GM12878 (cell line): ENCODE data around the gene BOLA1. TPM values are rescaled to one million over a fixed set of nuclear protein-coding genes. Genes with fewer than 3 reads are reported as not detected.

Source experiments
- ATAC-seq: fragments of 200-7000 bp; cut with Tn5 transposase; 3 replicates; pipeline ENCODE4 v1.9.1; 2020; ENCODE audit warnings: mild to moderate bottlenecking, moderate library complexity
- BruUV-seq: library from RNA; stranded (reverse); fragments of 400-500 nt; replicated peaks from 2 replicates; lab custom pipeline; 2021; lab: Mats Ljungman, UMichigan
- CTCF ChIA-PET: fragments of 300-600 bp; sonication (Branson Sonifier 250); formaldehyde crosslinking; extraction: SDS; loops from one replicate; lab custom pipeline; 2021; ENCODE audit warnings: inconsistent platforms; lab: Yijun Ruan, JAX
- POLR2A ChIA-PET: fragments of 350-600 bp; formaldehyde crosslinking; extraction: SDS; loops from one replicate; lab custom pipeline; 2021; ENCODE audit warnings: inconsistent platforms; lab: Charles Lee
- RAD21 ChIA-PET: fragments of 300-600 bp; sonication (Branson Sonifier 250); formaldehyde crosslinking; loops from one replicate; lab custom pipeline; 2023; ENCODE audit warnings: antibody characterized with exemption; ENCODE audit not compliant: unreplicated experiment; lab: Charles Lee
- SMC1A ChIA-PET: fragments of 300-600 bp; sonication (Branson Sonifier 250); formaldehyde crosslinking; loops from one replicate; lab custom pipeline; 2023; ENCODE audit not compliant: unreplicated experiment, uncharacterized antibody; lab: Charles Lee
- DNase-seq: peaks from one replicate; pipeline ENCODE4 v3.0.0-alpha.2; 2011; ENCODE audit warnings: low read depth, low spot score
- FAIRE-seq: peaks from 3 replicates; lab custom pipeline; 2011; peaks lifted over from hg19 to GRCh38; lab: Jason Lieb, UNC
- H2AFZ ChIP-seq: 2 replicates; pipeline ENCODE4 v1.6.0; 2011; ENCODE audit warnings: low read depth, low read length, control low read depth; ENCODE audit not compliant: control insufficient read depth
- H3K27ac ChIP-seq: 2 replicates; pipeline ENCODE4 v1.5.1; 2011; ENCODE audit warnings: control low read depth; ENCODE audit not compliant: control insufficient read depth, insufficient read depth
- H3K27me3 ChIP-seq, 2 experiments: replicated peaks in 1 of 2; 2 replicates each; pipeline versions ENCODE4 v1.6.0 to v1.6.1; 2011; ENCODE audit warnings: low read length in 1 of 2; ENCODE audit not compliant: control insufficient read depth in 2 of 2, insufficient read depth in 2 of 2
- H3K36me3 ChIP-seq, 2 experiments: 2 replicates each; pipeline ENCODE4 v1.5.1; 2011; ENCODE audit warnings: low read length in 1 of 2; ENCODE audit not compliant: control insufficient read depth in 2 of 2, insufficient read depth in 2 of 2
- H3K4me1 ChIP-seq: 2 replicates; pipeline ENCODE4 v1.6.1; 2011; ENCODE audit warnings: mild to moderate bottlenecking, low read length, moderate library complexity, mixed read lengths; ENCODE audit not compliant: control insufficient read depth, insufficient read depth
- H3K4me2 ChIP-seq: 2 replicates; pipeline ENCODE4 v1.6.0; 2011; ENCODE audit warnings: control low read depth; ENCODE audit not compliant: control insufficient read depth, insufficient read depth
- H3K4me3 ChIP-seq: fragments of 200-600 bp; sonication (generic); 2 replicates; pipeline ENCODE4 v1.5.1; 2016
- H3K79me2 ChIP-seq: 2 replicates; pipeline ENCODE4 v1.6.0; 2011; ENCODE audit warnings: low read length; ENCODE audit not compliant: control insufficient read depth, insufficient read depth
- H3K9ac ChIP-seq: 2 replicates; pipeline ENCODE4 v1.8.0; 2011; ENCODE audit warnings: low read length, control low read depth, mixed read lengths; ENCODE audit not compliant: control insufficient read depth, insufficient read depth
- H3K9me3 ChIP-seq: replicated peaks from 3 replicates; pipeline ENCODE4 v1.5.1; 2011; ENCODE audit warnings: mild to moderate bottlenecking, low read length; ENCODE audit not compliant: control insufficient read depth, insufficient read depth
- H4K20me1 ChIP-seq: 2 replicates; pipeline ENCODE4 v1.6.0; 2011; ENCODE audit not compliant: control insufficient read depth, insufficient read depth
- BHLHE40 ChIP-seq, 2 experiments: fragments of 450-650 bp in 1 of 2; IDR thresholded peaks; 2 replicates each; pipeline ENCODE4 v1.6.1; 2011 to 2017; ENCODE audit warnings: low read depth in 2 of 2, borderline replicate concordance in 1 of 2, improper control_type of control experiment in 1 of 2, low read length in 1 of 2, mild to moderate bottlenecking in 1 of 2
- CREB1 ChIP-seq: IDR thresholded peaks from 2 replicates; pipeline ENCODE4 v1.6.1; 2012; ENCODE audit warnings: low read depth, mild to moderate bottlenecking, inconsistent platforms
- FOXK2 ChIP-seq: fragments of 450-650 bp; IDR thresholded peaks from 2 replicates; pipeline ENCODE4 v1.6.1; 2017; ENCODE audit warnings: mild to moderate bottlenecking, moderate library complexity
- HCFC1 ChIP-seq: fragments of 150-350 bp; IDR thresholded peaks from 2 replicates; pipeline ENCODE4 v1.6.1; 2014; ENCODE audit warnings: low read length
- HDGF ChIP-seq: fragments of 450-650 bp; IDR thresholded peaks from 2 replicates; pipeline ENCODE4 v1.6.1; 2016; ENCODE audit warnings: antibody characterized with exemption
- IKZF1 ChIP-seq: fragments of 450-650 bp; conservative IDR thresholded peaks from 2 replicates; pipeline ENCODE4 v1.6.1; 2017; ENCODE audit warnings: antibody characterized with exemption, mild to moderate bottlenecking
- KAT2A ChIP-seq: conservative IDR thresholded peaks from 2 replicates; pipeline ENCODE4 v1.6.1; 2011; ENCODE audit warnings: low read depth, low read length; ENCODE audit not compliant: control insufficient read depth
- RB1 ChIP-seq: fragments of 450-650 bp; formaldehyde crosslinking; IDR thresholded peaks from 2 replicates; pipeline ENCODE4 v1.6.1; 2017; ENCODE audit warnings: mild to moderate bottlenecking, borderline replicate concordance
- TCF3 ChIP-seq: IDR thresholded peaks from 2 replicates; pipeline ENCODE4 v1.6.1; 2012; ENCODE audit warnings: low read depth, mild to moderate bottlenecking, low read length, borderline replicate concordance; ENCODE audit not compliant: insufficient read depth
- WGBS: methylation state at CpG from one replicate; pipeline ENCODE4 v1.1.6; 2016; ENCODE audit warnings: low lambda C conversion rate; ENCODE audit not compliant: insufficient replicate concordance, insufficient coverage; ENCODE audit errors: missing lambda C conversion rate; 5-methylcytosine and 5-hydroxymethylcytosine counted together
- in situ Hi-C: fragments of 300-500 bp; cut with MboI; formaldehyde crosslinking; loops from 9 replicates; pipeline ENCODE4 v1.14.3; 2018; ENCODE audit warnings: mixed read lengths
- intact Hi-C: fragments of 100-400 bp; cut with micrococcal nuclease; formaldehyde crosslinking; loops from one replicate; pipeline ENCODE4 v1.14.2; 2022; ENCODE audit not compliant: unreplicated experiment
- polyA plus RNA-seq, 11 experiments: library from polyadenylated mRNA; depleted of rRNA in 4 of 11; unstranded in 6 of 11; stranded (reverse) in 5 of 11; fragments of >200 nt; fragmentation: Nextera tagmentation in 4 of 11; fragmentation: Illumina TruSeq in 1 of 11; extraction: Ambion mirVana in 4 of 11; extraction: Trizol in 1 of 11; gene quantifications; 1 replicate in 1 of 11; 2 replicates in 10 of 11; pipeline versions ENCODE4 v1.2.1 to v1.2.3, GENCODE V29; 2011 to 2016; ENCODE audit warnings: inconsistent platforms in 2 of 11, missing spikeins in 2 of 11, low read depth in 1 of 11
- total RNA-seq, 4 experiments: library from RNA; depleted of rRNA in 3 of 4; stranded (reverse); fragments of >200 nt in 3 of 4; fragmentation: Illumina TruSeq in 1 of 4; extraction: Trizol in 1 of 4; gene quantifications; 2 replicates each; pipeline versions ENCODE4 v1.2.1 to v1.2.3, GENCODE V29; 2013 to 2021
- TF ChIP-seq, protein P1 (sequence below): IDR thresholded peaks from 2 replicates; pipeline ENCODE4 v1.6.1; 2012; ENCODE audit warnings: low read depth, low read length, improper control_type of control experiment
- TF ChIP-seq, protein P2 (sequence below): IDR thresholded peaks from 2 replicates; pipeline ENCODE4 v1.6.1; 2012; ENCODE audit warnings: low read depth, low read length, improper control_type of control experiment
- TF ChIP-seq, protein P3 (sequence below): fragments of 450-650 bp; formaldehyde crosslinking; IDR thresholded peaks from 2 replicates; pipeline ENCODE4 v1.4.0; 2022; ENCODE audit warnings: mild to moderate bottlenecking, moderate library complexity
- TF ChIP-seq, protein P4 (sequence below): fragments of 450-650 bp; IDR thresholded peaks from 2 replicates; pipeline ENCODE4 v1.6.1; 2016; ENCODE audit warnings: mild to moderate bottlenecking

The BOLA1 gene
- total and polyA plus RNA-seq, 10 of the 15 experiments (the other 5 are each of a cell fraction or from before 2014, with no cell fraction given), result 0.74 to 18.7 (median 11.3) TPM

DNA sequence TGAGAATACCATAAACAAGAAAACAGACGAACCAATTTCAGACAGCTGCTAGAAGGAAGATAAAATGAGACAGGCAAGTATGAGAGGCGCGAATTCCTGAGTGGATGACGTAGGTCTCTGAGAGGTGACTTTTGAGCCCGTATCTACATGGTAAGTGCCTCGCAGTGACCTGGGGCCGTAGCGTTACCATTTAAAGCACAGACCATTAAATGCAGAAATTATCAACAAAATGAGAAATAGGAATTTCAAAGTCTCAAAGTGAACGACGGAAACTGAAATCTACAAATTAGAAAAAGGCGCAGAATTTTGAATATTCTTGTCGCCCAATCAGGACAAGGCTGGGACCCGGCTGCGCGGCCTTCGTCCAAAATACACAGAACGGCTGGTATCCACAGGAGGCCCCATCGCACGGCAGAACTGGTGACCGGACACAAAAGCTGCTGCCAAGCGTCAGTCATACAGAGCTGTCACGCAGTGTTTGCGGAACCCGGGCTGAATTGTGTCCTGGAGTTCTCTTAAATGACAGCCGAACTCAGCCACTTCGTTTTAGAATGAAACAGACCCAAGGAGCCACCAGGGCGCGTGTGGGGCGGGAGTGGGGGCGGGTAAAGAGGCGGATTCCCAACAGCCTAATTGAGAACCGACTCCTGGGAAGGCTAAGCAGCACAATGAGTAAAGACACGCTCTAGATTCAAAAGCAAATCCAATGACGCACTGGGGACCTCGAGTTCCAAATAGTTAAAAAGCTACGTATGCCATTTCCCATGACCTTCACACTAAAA is 13.8 kb upstream of the BOLA1 start:
- SMC1A ChIA-PET, result interaction anchor here (0.9 to 3.3 kb wide), 4 partner anchors 42 to 62 kb away, joined by 3 to 15 read pairs (median 9); no protein-coding TSS in a partner anchor
- in situ Hi-C loops (no loop called here), intact Hi-C loops (loop anchor here (1.0 kb wide), 1 partner anchor 275 kb away; no protein-coding TSS in a partner anchor)
- Histone ChIP-seq H3K4me3 (peak overlapping the region; percentile 61), H3K79me2 (peaks cover 17% of the 10 kb centered on the region), H3K4me2 (peak overlapping the region; percentile 87), H4K20me1 (no peaks in the 10 kb centered on the region), H3K9ac (peak overlapping the region; percentile 85), H2AFZ (peak overlapping the region; percentile 24; the same call in 1 of the 2 replicates), H3K4me1 (no peaks in the 10 kb centered on the region), H3K9me3 (no peaks in the 10 kb centered on the region), H3K27me3 (no peaks in the 10 kb centered on the region), H3K27ac (peak overlapping the region; percentile 93), H3K36me3 (no peaks in the 10 kb centered on the region)
- CTCF ChIA-PET, result interaction anchor here (1.1 to 1.4 kb wide), 3 partner anchors 42 to 301 kb away, joined by 3 to 5 read pairs (median 3); no protein-coding TSS in a partner anchor
- no peak for FAIRE-seq
- POLR2A ChIA-PET, result interaction anchor here (1.1 to 4.0 kb wide), 5 partner anchors 37 to 349 kb away, joined by 3 to 57 read pairs (median 25); partner anchors contain the start of gene SF3B4
- peak; percentile 49 for ATAC-seq
- peak; percentile 55 for DNase-seq
- no TSS peak for BruUV-seq
- WGBS, result under 1% methylated on average over 36 of the region's 36 CpGs
- RAD21 ChIA-PET, result interaction anchor here (0.6 to 3.2 kb wide), 5 partner anchors 36 to 302 kb away, joined by 3 to 22 read pairs (median 4); partner anchors contain the start of gene OTUD7B
- TF ChIP-seq FOXK2 (no peak), HCFC1 (no peak), RB1 (0 out of 2 replicates have a peak, but pooled peaks have one; percentile 40), KAT2A (0 out of 2 replicates have a peak, but pooled peaks have one; percentile 31), BHLHE40 (IDR thresholded peaks at IDR 0.05; ENCODE audit: borderline replicate concordance in 1 of 2, low read depth in 2 of 2, low read length in 1 of 2) (no peak; a peak in 1 of 4 replicates), CREB1 (peak; percentile 57), TCF3 (0 out of 2 replicates have a peak, but pooled peaks have one; percentile 36), HDGF (no peak), IKZF1 (0 out of 2 replicates have a peak, but pooled peaks have one; percentile 27)
- TF ChIP-seq, protein P1, sequence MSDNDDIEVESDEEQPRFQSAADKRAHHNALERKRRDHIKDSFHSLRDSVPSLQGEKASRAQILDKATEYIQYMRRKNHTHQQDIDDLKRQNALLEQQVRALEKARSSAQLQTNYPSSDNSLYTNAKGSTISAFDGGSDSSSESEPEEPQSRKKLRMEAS, result no peak
- TF ChIP-seq, protein P2, sequence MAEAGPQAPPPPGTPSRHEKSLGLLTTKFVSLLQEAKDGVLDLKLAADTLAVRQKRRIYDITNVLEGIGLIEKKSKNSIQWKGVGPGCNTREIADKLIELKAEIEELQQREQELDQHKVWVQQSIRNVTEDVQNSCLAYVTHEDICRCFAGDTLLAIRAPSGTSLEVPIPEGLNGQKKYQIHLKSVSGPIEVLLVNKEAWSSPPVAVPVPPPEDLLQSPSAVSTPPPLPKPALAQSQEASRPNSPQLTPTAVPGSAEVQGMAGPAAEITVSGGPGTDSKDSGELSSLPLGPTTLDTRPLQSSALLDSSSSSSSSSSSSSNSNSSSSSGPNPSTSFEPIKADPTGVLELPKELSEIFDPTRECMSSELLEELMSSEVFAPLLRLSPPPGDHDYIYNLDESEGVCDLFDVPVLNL, result peak; percentile 68; the same call in 1 of the 2 replicates
- TF ChIP-seq, protein P3, sequence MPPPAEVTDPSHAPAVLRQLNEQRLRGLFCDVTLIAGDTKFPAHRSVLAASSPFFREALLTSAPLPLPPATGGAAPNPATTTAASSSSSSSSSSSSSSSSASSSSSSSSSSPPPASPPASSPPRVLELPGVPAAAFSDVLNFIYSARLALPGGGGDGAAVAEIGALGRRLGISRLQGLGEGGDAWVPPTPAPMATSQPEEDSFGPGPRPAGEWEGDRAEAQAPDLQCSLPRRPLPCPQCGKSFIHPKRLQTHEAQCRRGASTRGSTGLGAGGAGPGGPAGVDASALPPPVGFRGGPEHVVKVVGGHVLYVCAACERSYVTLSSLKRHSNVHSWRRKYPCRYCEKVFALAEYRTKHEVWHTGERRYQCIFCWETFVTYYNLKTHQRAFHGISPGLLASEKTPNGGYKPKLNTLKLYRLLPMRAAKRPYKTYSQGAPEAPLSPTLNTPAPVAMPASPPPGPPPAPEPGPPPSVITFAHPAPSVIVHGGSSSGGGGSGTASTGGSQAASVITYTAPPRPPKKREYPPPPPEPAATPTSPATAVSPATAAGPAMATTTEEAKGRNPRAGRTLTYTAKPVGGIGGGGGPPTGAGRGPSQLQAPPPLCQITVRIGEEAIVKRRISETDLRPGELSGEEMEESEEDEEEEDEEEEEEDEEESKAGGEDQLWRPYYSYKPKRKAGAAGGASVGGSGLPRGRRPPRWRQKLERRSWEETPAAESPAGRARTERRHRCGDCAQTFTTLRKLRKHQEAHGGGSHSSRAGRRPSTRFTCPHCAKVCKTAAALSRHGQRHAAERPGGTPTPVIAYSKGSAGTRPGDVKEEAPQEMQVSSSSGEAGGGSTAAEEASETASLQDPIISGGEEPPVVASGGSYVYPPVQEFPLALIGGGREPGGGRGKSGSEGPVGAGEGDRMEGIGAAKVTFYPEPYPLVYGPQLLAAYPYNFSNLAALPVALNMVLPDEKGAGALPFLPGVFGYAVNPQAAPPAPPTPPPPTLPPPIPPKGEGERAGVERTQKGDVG (CRISPR knock-in tag), result peak; percentile 82; the same call in 1 of the 2 replicates
- TF ChIP-seq, protein P4, sequence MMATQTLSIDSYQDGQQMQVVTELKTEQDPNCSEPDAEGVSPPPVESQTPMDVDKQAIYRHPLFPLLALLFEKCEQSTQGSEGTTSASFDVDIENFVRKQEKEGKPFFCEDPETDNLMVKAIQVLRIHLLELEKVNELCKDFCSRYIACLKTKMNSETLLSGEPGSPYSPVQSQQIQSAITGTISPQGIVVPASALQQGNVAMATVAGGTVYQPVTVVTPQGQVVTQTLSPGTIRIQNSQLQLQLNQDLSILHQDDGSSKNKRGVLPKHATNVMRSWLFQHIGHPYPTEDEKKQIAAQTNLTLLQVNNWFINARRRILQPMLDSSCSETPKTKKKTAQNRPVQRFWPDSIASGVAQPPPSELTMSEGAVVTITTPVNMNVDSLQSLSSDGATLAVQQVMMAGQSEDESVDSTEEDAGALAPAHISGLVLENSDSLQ, result peak; percentile 89
